Measurements from ENCODE around the gene VAV3. TPM values are rescaled to one million over a fixed set of nuclear protein-coding genes. Genes with fewer than 3 reads are reported as not detected.

Gene VAV3
- total RNA-seq, 1 donor from 2014 or later = 1.1 TPM

GRCh38 chr1:107687849-107688753, 276.9 kb downstream of the VAV3 start:
- no peak for DNase-seq (ENCODE audit: low read depth, low spot score)

GRCh38 chr1:107683683-107684082, 281.3 kb downstream of the VAV3 start:
- no peak for DNase-seq (ENCODE audit: low read depth, low spot score)

GRCh38 chr1:107683191-107683657, 281.8 kb downstream of the VAV3 start:
- DNase-seq (ENCODE audit: low read depth, low spot score) = no peak

- no peak for DNase-seq (ENCODE audit: low read depth, low spot score)
These were observed 282.5 kb downstream of the VAV3 start for GRCh38 chr1:107682467-107682866.

GRCh38 chr1:107681001-107681479, 283.9 kb downstream of the VAV3 start:
- no peak for DNase-seq (ENCODE audit: low read depth, low spot score)

GRCh38 chr1:107680579-107680985, 284.4 kb downstream of the VAV3 start:
- DNase-seq (ENCODE audit: low read depth, low spot score) = no peak

- DNase-seq (ENCODE audit: low read depth, low spot score) = no peak
These were observed 285.5 kb downstream of the VAV3 start for GRCh38 chr1:107679411-107679953.

- DNase-seq (ENCODE audit: low read depth, low spot score) = no peak
These were observed 286.0 kb downstream of the VAV3 start for GRCh38 chr1:107678993-107679392.

- DNase-seq (ENCODE audit: low read depth, low spot score) = no peak
These were observed 287.3 kb downstream of the VAV3 start for GRCh38 chr1:107677697-107678096.

GRCh38 chr1:107674486-107674885, 290.5 kb downstream of the VAV3 start:
- no peak for DNase-seq (ENCODE audit: low read depth, low spot score)

- no peak for DNase-seq (ENCODE audit: low read depth, low spot score)
These were observed 292.0 kb downstream of the VAV3 start for GRCh38 chr1:107673006-107673405.

GRCh38 chr1:107670397-107671040, 294.5 kb downstream of the VAV3 start:
- no peak for DNase-seq (ENCODE audit: low read depth, low spot score)

GRCh38 chr1:107669996-107670395, 295.0 kb downstream of the VAV3 start:
- no peak for DNase-seq (ENCODE audit: low read depth, low spot score)

GRCh38 chr1:107668762-107669161, 296.2 kb downstream of the VAV3 start:
- DNase-seq (ENCODE audit: low read depth, low spot score) = no peak

GRCh38 chr1:107666493-107666892, 298.5 kb downstream of the VAV3 start:
- no peak for DNase-seq (ENCODE audit: low read depth, low spot score)

GRCh38 chr1:107664982-107665925, 299.7 kb downstream of the VAV3 start:
- DNase-seq (ENCODE audit: low read depth, low spot score) = no peak

GRCh38 chr1:107662971-107663370, 302.0 kb downstream of the VAV3 start:
- DNase-seq (ENCODE audit: low read depth, low spot score) = no peak

GRCh38 chr1:107661158-107661557, 303.8 kb downstream of the VAV3 start:
- DNase-seq (ENCODE audit: low read depth, low spot score) = no peak

- no peak for DNase-seq (ENCODE audit: low read depth, low spot score)
These were observed 305.0 kb downstream of the VAV3 start for GRCh38 chr1:107659961-107660360.

- no peak for DNase-seq (ENCODE audit: low read depth, low spot score)
These were observed 307.6 kb downstream of the VAV3 start for GRCh38 chr1:107657356-107657755.

- no peak for DNase-seq (ENCODE audit: low read depth, low spot score)
These were observed 311.2 kb downstream of the VAV3 start for GRCh38 chr1:107653765-107654164.

Measured in pulmonary artery endothelial cell (primary cell).